ENCODE results near the gene SNX3. TPM values are rescaled to one million over a fixed set of nuclear protein-coding genes. Genes with fewer than 3 reads are reported as not detected.

Gene SNX3
- total and polyA plus RNA-seq, 2 donors (not counting 1 experiment from before 2014, with no cell fraction given): 96.0 to 130 TPM

- TF ChIP-seq, protein P1, sequence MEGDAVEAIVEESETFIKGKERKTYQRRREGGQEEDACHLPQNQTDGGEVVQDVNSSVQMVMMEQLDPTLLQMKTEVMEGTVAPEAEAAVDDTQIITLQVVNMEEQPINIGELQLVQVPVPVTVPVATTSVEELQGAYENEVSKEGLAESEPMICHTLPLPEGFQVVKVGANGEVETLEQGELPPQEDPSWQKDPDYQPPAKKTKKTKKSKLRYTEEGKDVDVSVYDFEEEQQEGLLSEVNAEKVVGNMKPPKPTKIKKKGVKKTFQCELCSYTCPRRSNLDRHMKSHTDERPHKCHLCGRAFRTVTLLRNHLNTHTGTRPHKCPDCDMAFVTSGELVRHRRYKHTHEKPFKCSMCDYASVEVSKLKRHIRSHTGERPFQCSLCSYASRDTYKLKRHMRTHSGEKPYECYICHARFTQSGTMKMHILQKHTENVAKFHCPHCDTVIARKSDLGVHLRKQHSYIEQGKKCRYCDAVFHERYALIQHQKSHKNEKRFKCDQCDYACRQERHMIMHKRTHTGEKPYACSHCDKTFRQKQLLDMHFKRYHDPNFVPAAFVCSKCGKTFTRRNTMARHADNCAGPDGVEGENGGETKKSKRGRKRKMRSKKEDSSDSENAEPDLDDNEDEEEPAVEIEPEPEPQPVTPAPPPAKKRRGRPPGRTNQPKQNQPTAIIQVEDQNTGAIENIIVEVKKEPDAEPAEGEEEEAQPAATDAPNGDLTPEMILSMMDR (IDR thresholded peaks at IDR 0.05): no peak
- no peak for TF ChIP-seq EZH2 (IDR thresholded peaks at IDR 0.05; ENCODE audit: borderline replicate concordance, insufficient read depth, low read depth, low read length, poor library complexity, severe bottlenecking)
- H3K4me3 ChIP-seq (ENCODE audit: control extremely low read depth in 1 of 5, extremely low read depth in 1 of 5, insufficient read depth in 1 of 5, low read depth in 2 of 5, low read length in 4 of 5): peak overlapping the region in 2 of 5 experiments; percentile 6 to 59
- intact Hi-C loops (cut with micrococcal nuclease): loop anchor here (10.0 kb wide), 1 partner anchor 1055 kb away; the partner anchor contains the start of gene BEND3
- Mint-ChIP-seq H3K27ac (no peak overlapping the region), H3K27me3 (peaks cover 66% of the 10 kb centered on the region), H3K4me1 (peaks cover 53% of the 10 kb centered on the region), H3K9me3 (ENCODE audit: insufficient read depth) (no peaks in the 10 kb centered on the region), H3K4me3 (peak overlapping the region; percentile 79)
- ChIA-PET CTCF (interaction anchor here (0.7 to 3.4 kb wide), 5 partner anchors 14 to 322 kb away, joined by 3 to 13 read pairs (median 3); partner anchors contain the start of gene SNX3), POLR2A (interaction anchor here (1.4 kb wide), 1 partner anchor 11 kb away, joined by 4 read pairs; no protein-coding TSS in a partner anchor)
- H3K4me2 ChIP-seq (replicated peaks; ENCODE audit: low read depth, low read length, poor library complexity, severe bottlenecking): peak overlapping the region; percentile 85
- peaks cover 61 to 80% of the 10 kb centered on the region in 2 donors for H3K4me1 ChIP-seq (ENCODE audit: control insufficient read depth in 2 of 2, insufficient read depth in 2 of 2, low read length in 2 of 2)
- whole genome bisulfite sequencing (ENCODE audit: insufficient coverage): 11% methylated on average over 47 of the region's 55 CpGs
- H3K9ac ChIP-seq (ENCODE audit: low read length): peak overlapping the region; percentile 58
- peak; percentile 56 for DNase-seq
- no peak overlapping the region for H3K27ac ChIP-seq (ENCODE audit: low read length in 2 of 2)
- peaks cover 13% of the 10 kb centered on the region for H4K20me1 ChIP-seq (ENCODE audit: control insufficient read depth, insufficient read depth, low read length, poor library complexity, severe bottlenecking)
- H3K36me3 ChIP-seq (replicated peaks in 1 of 2; ENCODE audit: control extremely low read depth in 1 of 2, control insufficient read depth in 1 of 2, extremely low read depth in 1 of 2, insufficient read depth in 2 of 2, low read length in 1 of 2): no peaks in the 10 kb centered on the region
- peaks cover 3 to 95% (median 84%) of the 10 kb centered on the region in 4 experiments for H3K27me3 ChIP-seq (replicated peaks in 1 of 4; ENCODE audit: control extremely low read depth in 1 of 4, control insufficient read depth in 3 of 4, insufficient read depth in 4 of 4, low read length in 3 of 4)
- H3K9me3 ChIP-seq (ENCODE audit: control extremely low read depth in 1 of 3, control insufficient read depth in 2 of 3, insufficient read depth in 1 of 3, low read length in 2 of 3): peaks cover 0 to 76% (median 18%) of the 10 kb centered on the region in 3 donors
- no peaks in the 10 kb centered on the region for H3K79me2 ChIP-seq (ENCODE audit: control insufficient read depth, insufficient read depth, low read length)
- no peak overlapping the region for H2AFZ ChIP-seq (ENCODE audit: insufficient read depth, low read depth, low read length, poor library complexity, severe bottlenecking)
- ATAC-seq (ENCODE audit: low read depth): no peak
Observed at GRCh38 chr6:108169464-108170331, 91.1 kb downstream of the SNX3 start.

Measured in B cell (primary cell).